ENCODE measurements around the gene ABR. TPM values are rescaled to one million over a fixed set of nuclear protein-coding genes. Genes with fewer than 3 reads are reported as not detected.

The ABR gene
- polyA plus RNA-seq, 1 donor from 2014 or later: 34.5 TPM

DNA sequence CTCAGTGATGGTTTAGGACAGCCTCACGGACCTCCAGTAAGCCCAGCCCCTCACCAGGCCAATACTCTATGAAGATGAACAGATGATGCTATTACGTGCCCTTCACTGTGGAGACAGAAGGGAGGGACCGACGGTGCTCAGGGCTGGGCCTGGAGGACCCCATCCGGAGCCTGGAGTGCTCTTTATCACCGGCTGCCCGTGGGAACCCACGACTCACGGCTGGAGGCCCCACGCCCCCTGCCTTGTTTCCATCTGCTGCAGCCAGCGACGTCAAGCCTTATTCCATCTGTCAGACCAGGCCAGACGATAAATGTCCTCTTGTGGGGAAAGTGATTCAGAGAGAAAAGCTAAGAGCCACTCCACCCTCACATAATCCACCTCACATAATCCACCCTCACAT, 186.8 kb downstream of the ABR start:
- H3K9me3 ChIP-seq (ENCODE audit: low read length): no peaks in the 10 kb centered on the region
- H2AFZ ChIP-seq (ENCODE audit: low read depth, low read length): no peak overlapping the region
- no peak for TF ChIP-seq EZH2 (IDR thresholded peaks at IDR 0.05; ENCODE audit: borderline replicate concordance, insufficient read depth, low read length, poor library complexity, severe bottlenecking)
- TF ChIP-seq CTCF (IDR thresholded peaks at IDR 0.05; ENCODE audit: poor library complexity, severe bottlenecking): no peak
- no peaks in the 10 kb centered on the region for H3K36me3 ChIP-seq (ENCODE audit: insufficient read depth, low read length)
- H3K4me3 ChIP-seq (ENCODE audit: low read length): no peak overlapping the region
- no peaks in the 10 kb centered on the region for H3F3A ChIP-seq (ENCODE audit: insufficient read depth, low read length, poor library complexity, severe bottlenecking)
- peaks cover 10% of the 10 kb centered on the region for H3K79me2 ChIP-seq (replicated peaks; ENCODE audit: insufficient read depth, low read length)
- no peaks in the 10 kb centered on the region for H4K20me1 ChIP-seq (ENCODE audit: insufficient read depth)
- H3K9me2 ChIP-seq (ENCODE audit: insufficient read depth, low read length): no peaks in the 10 kb centered on the region
- no peak overlapping the region for H3K27ac ChIP-seq (ENCODE audit: low read length)
- no peak overlapping the region for H3K4me2 ChIP-seq (ENCODE audit: low read length)
- H3K9ac ChIP-seq (ENCODE audit: low read length): no peak overlapping the region
- H3K27me3 ChIP-seq (ENCODE audit: insufficient read depth, low read depth, low read length): no peaks in the 10 kb centered on the region

DNA sequence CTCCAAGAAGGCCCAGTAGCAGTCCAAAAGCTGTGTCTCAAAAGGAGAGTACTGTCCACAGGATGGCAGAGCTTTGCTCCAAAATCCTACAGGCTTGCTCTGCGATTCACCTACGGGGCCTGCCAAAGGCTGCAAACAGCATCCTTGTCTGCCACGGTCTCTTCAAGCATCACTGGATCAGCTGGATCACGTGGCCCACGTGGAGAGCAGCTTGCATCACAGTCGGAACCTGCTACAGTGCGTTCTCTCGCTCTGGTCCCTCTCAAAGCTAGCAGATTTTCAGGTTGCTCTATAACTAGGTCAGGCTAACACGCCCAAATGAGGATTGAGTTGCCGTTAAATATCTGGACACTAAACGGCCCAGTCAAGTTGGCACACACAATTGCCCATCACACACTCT, 191.2 kb downstream of the ABR start:
- no peaks in the 10 kb centered on the region for H4K20me1 ChIP-seq (ENCODE audit: insufficient read depth)
- no peaks in the 10 kb centered on the region for H3K9me3 ChIP-seq (ENCODE audit: low read length)
- H3K4me2 ChIP-seq (ENCODE audit: low read length): no peak overlapping the region
- no peaks in the 10 kb centered on the region for H3K27me3 ChIP-seq (ENCODE audit: insufficient read depth, low read depth, low read length)
- H3F3A ChIP-seq (ENCODE audit: insufficient read depth, low read length, poor library complexity, severe bottlenecking): no peaks in the 10 kb centered on the region
- TF ChIP-seq EP300 (conservative IDR thresholded peaks at IDR 0.05; ENCODE audit: poor library complexity, severe bottlenecking): no peak
- TF ChIP-seq POLR2AphosphoS5 (IDR thresholded peaks at IDR 0.05): no peak
- no peak for TF ChIP-seq RAD21 (conservative IDR thresholded peaks at IDR 0.05)
- H2AFZ ChIP-seq (ENCODE audit: low read depth, low read length): no peak overlapping the region
- H3K36me3 ChIP-seq (ENCODE audit: insufficient read depth, low read length): no peaks in the 10 kb centered on the region
- no peak overlapping the region for H3K4me3 ChIP-seq (ENCODE audit: low read length)
- H3K9ac ChIP-seq (ENCODE audit: low read length): no peak overlapping the region
- no peaks in the 10 kb centered on the region for H3K79me2 ChIP-seq (replicated peaks; ENCODE audit: insufficient read depth, low read length)
- H3K27ac ChIP-seq (ENCODE audit: low read length): no peak overlapping the region
- no peaks in the 10 kb centered on the region for H3K9me2 ChIP-seq (ENCODE audit: insufficient read depth, low read length)

- Histone ChIP-seq H3K27me3 (ENCODE audit: insufficient read depth, low read depth, low read length) (no peaks in the 10 kb centered on the region), H2AFZ (ENCODE audit: low read depth, low read length) (no peak overlapping the region), H4K20me1 (ENCODE audit: insufficient read depth) (no peaks in the 10 kb centered on the region), H3K9me2 (ENCODE audit: insufficient read depth, low read length) (no peaks in the 10 kb centered on the region), H3K9ac (ENCODE audit: low read length) (no peak overlapping the region), H3F3A (ENCODE audit: insufficient read depth, low read length, poor library complexity, severe bottlenecking) (no peaks in the 10 kb centered on the region), H3K79me2 (replicated peaks; ENCODE audit: insufficient read depth, low read length) (no peaks in the 10 kb centered on the region), H3K9me3 (ENCODE audit: low read length) (no peaks in the 10 kb centered on the region), H3K27ac (ENCODE audit: low read length) (no peak overlapping the region), H3K36me3 (ENCODE audit: insufficient read depth, low read length) (no peaks in the 10 kb centered on the region), H3K4me2 (ENCODE audit: low read length) (no peak overlapping the region), H3K4me3 (ENCODE audit: low read length) (no peak overlapping the region)
- TF ChIP-seq MXI1 (conservative IDR thresholded peaks at IDR 0.05; ENCODE audit: poor library complexity, severe bottlenecking): no peak
- TF ChIP-seq EP300 (conservative IDR thresholded peaks at IDR 0.05; ENCODE audit: poor library complexity, severe bottlenecking): no peak
- no peak for TF ChIP-seq RAD21 (conservative IDR thresholded peaks at IDR 0.05)
- TF ChIP-seq SMC3 (conservative IDR thresholded peaks at IDR 0.05; ENCODE audit: poor library complexity): no peak
- TF ChIP-seq EZH2 (IDR thresholded peaks at IDR 0.05; ENCODE audit: borderline replicate concordance, insufficient read depth, low read length, poor library complexity, severe bottlenecking): no peak
- TF ChIP-seq REST (IDR thresholded peaks at IDR 0.05; ENCODE audit: borderline replicate concordance): no peak
- TF ChIP-seq CTCF (IDR thresholded peaks at IDR 0.05; ENCODE audit: poor library complexity, severe bottlenecking): no peak
- TF ChIP-seq POLR2AphosphoS5 (IDR thresholded peaks at IDR 0.05): no peak
- TF ChIP-seq TAF1 (IDR thresholded peaks at IDR 0.05; ENCODE audit: low read depth): no peak
These were observed 191.8 kb downstream of the ABR start for GRCh38 chr17:987931-988330.
